ENCODE measurements around the gene CLEC4E. TPM values are rescaled to one million over a fixed set of nuclear protein-coding genes. Genes with fewer than 3 reads are reported as not detected.
"Not testable (repeated sequence)": the region's sequence is repeated elsewhere in the genome, so short reads cannot be mapped to it uniquely, and the experiment has no call there.

Gene CLEC4E, protein sequence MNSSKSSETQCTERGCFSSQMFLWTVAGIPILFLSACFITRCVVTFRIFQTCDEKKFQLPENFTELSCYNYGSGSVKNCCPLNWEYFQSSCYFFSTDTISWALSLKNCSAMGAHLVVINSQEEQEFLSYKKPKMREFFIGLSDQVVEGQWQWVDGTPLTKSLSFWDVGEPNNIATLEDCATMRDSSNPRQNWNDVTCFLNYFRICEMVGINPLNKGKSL
- total RNA-seq, result 0.63 TPM

DNA sequence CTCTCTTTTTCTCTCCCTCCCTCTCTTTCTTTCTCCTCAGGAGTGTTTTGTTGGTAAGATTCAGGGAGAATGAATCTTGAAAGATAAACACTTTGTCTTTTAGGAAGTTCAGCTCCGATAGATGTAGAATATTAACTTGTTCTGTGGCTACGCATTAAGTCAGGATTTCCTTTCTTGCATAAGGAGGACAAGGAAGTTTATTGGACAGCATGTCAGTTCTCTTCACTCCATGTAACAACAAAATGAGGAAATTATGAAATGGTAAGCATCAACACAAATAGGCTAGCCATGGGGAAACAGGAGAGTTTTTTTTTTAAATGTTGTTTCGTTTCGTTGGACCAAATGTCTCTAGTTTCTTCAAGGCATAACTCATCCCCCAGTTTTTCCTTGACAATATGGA is at the start of gene CLEC4E:
Gene CLEC4E, minus strand, starts transcription at position 75 of the 400 bp plus-strand sequence. CDS start 108 bp downstream, outside the sequence.
- not testable (repeated sequence) for DNase-seq (ENCODE audit: low spot score)
- peak; percentile 36 for ATAC-seq

DNA sequence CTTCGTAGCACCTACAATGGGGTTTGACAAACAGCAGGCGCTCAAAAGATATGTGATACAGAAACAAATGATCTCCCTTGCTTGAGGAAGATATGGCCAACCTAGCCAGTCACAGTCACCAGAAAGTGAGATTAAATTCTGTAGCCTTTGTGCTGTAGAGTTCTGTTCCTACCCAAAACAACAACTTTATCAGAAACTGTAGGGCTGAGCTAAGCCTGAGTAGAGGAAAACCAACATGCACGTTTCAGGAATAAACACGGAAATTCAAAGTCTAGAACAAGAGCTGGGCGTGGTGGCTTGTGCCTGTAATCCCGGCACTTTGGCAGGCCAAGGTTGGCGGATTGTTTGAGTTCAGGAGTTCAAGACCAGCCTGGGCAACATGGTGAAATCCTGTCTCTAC is 49.0 kb upstream of the CLEC4E start:
- ATAC-seq, result no peak
- DNase-seq (ENCODE audit: low spot score), result no peak

DNA sequence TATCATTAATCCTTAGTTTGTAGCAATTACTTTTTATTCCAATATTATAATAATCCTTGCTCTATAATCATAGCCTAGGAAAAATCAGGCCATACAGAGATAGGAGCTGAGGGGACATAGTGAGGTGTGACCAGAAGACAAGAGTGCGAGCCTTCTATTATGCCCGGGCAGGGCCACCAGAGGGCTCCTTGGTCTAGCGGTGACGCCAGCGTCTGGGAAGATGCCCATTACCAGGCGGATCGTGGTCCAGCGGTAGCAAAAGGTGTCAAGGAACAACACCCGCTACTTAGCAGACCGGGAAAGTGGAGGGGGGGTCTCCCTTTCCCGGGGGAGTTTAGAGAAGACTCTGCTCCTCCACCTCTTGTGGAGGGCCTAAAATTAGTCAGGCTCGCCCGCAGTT is 43.8 kb upstream of the CLEC4E start:
- DNase-seq (ENCODE audit: low spot score); ATAC-seq: not testable (repeated sequence)

DNA sequence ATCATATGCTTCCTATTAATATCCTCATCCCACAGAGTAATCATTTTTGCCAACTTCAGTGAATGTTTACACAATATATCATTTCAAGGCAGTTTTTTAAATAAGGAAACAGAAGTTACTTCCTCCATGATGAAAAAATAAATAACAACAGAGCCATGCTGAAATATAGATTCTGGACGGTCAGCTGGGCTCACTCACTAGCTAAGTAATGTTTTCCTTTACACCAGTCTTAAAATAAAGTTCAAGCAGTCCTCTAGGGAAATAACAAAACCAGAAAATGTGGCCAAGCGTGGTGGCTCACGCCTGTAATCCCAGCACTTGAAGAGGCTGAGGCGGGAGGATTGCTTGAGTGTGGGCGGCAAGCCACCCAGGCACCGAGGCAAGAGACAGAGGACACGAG is 43.3 kb upstream of the CLEC4E start:
- no peak for DNase-seq (ENCODE audit: low spot score)
- ATAC-seq, result no peak

DNA sequence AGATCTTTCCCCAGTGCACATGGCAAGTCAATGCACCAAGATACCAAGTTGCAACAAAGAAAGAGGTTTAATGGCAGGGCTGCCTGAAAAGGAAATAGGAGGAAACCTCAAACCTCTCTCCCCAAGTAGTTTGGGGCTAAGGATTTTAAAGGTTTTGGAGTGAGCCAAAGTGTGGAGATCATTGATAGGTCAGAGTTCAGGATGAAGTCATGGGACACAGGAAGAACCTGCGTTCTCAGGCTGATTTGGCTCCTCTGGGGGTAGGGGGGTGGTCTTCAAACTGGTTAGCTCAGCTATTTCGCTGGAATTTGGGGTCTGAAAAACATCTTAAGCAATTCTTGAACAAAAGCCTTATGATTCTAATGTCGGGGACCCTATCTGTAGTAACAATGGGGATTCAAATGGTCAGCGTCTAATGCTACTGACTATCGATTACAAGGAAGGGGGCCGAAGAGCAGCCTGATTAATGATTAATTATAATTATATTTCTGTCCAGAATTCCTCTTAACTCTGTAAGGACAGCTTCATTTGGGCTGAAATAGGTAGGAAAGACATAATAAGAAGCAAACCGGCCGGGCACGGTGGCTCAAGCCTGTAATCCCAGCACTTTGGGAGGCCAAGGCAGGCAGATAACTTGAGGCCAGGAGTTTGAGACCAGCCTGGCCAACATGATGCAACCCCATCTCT is 40.5 kb upstream of the CLEC4E start:
- peak; percentile 76 for ATAC-seq
- no peak for DNase-seq (ENCODE audit: low spot score)

DNA sequence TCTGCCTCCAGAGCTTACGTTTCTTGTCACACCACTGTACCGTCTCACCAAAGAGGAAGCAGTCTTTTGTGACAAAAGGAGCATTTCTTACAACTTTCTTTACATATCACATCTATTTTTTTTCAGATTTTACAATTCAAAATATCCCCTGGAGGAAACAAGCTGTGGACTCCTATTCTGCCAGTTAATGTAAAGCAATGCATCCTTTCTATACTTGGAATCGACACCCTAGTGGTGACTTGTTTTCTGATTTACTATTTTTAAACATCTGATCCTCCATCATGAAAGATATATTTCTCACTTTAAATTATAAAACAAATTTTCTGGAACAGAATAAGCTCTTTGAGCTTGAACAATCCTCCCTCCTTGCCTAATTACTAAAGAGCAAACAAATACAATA is 37.2 kb upstream of the CLEC4E start:
- no peak for ATAC-seq
- no peak for DNase-seq (ENCODE audit: low spot score)

DNA sequence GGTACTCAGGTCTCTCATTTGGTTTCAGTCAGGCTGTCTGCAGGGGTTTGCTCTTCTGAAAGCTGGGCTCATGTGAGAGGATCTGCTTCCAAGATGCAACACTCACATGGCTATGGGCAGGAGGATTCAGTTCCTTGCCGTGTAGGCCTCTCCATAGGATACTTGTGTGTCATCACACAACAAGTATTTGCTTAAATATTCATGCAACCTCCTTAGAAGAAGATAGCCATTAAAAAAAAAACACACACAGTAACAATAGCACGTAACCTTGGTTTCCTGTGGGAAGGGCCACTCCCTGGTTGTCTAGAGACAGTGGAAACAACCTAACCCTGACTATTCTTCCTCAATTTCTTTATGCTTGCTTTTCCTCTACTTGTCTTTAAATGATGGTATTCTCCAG is 31.8 kb upstream of the CLEC4E start:
- peak; percentile 12 for ATAC-seq

DNA sequence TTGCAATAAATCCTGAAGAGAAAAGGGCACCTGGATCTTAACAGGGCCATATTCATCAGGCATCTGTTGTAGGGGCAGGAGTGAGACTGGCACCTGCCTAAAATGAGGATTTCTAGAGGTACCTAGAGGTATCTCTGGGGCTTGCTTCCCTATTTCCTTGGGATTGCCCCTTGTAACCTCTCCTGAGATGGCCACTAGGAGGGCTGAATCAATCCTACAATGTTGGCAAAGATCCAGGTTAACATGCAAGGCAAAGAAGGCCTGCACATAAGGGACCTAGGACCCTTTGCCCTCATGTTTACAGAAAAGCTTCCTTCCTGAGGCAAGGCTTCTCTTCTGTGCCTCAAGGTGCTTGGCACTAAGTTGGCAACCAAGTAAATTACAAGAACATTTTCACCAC is 25.8 kb upstream of the CLEC4E start:
- DNase-seq (ENCODE audit: low spot score), result no peak
- no peak for ATAC-seq

More for the DNA sequence above, 31.8 kb upstream of the CLEC4E start:
- DNase-seq (ENCODE audit: low spot score), result no peak

DNA sequence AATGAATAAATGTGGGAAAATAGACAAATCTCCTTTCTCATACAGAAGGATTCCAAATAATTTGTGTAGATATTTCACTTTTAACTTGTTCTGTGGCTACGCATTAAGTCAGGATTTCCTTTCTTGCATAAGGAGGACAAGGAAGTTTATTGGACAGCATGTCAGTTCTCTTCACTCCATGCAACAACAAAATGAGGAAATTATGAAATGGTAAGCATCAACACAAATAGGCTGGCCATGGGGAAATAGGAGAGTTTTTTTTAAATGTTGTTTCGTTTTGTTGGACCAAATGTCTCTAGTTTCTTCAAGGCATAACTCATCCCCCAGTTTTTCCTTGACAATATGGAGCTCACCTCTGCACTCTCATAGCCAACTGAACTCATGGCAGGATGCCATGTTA is 25.3 kb upstream of the CLEC4E start:
- ATAC-seq; DNase-seq (ENCODE audit: low spot score): not testable (repeated sequence)

DNA sequence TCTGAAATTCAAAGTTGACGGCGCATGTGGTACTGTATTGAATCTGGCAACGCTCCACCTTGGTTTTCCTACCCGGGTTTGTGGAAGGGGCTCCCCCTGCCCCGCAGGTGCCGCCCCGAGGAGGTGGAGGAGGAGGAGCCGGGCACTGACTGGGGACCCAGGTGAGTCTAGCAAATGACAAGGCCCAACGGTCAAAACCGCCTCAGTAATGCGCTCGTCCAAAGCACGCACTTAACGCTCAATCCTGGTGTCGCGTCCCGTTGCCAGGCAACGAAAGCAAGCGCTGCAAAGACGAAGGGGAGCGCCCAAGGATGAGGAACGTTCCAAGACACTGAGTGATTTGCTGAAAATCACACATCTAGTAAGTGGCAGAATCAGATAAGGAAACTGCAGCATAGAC is 24.0 kb upstream of the CLEC4E start:
- no peak for ATAC-seq
- no peak for DNase-seq (ENCODE audit: low spot score)

DNA sequence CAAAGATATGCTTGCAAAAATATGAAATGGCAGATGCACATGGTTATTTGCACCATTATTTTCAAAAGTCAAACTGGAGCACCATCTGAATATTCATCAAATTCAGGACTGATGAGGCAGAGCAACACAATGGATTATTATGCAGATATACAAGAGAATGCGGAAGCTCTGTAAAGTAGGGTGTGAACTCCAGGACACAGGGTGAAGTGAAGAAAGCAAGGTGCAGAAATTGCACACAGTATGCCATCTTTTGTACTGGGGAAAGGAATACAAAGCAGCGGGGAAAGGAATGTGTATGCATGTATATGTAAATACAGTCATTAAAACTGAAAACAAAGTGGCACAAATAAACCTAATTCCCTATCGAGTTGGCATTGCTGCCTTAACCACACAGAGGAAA is 22.7 kb upstream of the CLEC4E start:
- no peak for ATAC-seq
- DNase-seq (ENCODE audit: low spot score), result no peak

DNA sequence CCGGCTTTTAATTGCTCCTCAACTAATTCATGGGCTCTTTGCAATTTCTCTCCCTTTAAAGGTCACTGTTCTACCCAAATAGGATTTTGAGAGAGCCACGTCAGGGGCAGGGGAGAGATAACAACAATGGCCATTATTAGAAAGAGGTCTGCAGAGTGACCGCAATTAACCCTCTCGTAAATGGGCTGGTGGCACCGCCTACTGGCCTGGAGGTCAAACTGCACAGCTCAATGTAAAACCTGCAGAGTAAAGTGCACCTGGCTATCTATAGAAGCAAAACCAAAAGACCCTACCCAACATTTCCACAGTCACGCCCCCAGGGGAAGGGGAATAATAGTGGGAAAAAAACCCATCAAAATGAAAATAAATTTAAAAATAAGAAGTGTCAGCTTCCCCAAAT is 21.6 kb upstream of the CLEC4E start:
- ATAC-seq (no peak), DNase-seq (ENCODE audit: low spot score) (no peak)

DNA sequence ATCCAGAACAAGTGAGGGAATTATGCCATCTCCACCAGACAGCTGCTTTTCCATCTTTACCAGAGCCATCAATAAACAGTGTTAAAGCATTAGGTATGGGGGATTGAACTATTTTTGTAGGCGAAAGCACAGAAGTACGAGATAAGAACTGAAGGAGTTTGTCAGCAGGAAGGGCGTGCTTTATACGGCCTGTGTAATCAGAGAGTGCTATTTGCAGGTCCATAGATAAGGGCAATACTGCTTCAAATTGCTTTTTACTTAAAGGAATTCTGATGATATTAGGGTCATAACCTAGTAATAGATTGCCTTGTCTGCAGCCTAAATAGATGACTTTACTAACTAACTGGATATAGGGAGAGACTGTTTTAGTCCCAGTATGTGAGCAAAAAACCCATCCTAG is 20.3 kb upstream of the CLEC4E start:
- ATAC-seq, result no peak
- no peak for DNase-seq (ENCODE audit: low spot score)

DNA sequence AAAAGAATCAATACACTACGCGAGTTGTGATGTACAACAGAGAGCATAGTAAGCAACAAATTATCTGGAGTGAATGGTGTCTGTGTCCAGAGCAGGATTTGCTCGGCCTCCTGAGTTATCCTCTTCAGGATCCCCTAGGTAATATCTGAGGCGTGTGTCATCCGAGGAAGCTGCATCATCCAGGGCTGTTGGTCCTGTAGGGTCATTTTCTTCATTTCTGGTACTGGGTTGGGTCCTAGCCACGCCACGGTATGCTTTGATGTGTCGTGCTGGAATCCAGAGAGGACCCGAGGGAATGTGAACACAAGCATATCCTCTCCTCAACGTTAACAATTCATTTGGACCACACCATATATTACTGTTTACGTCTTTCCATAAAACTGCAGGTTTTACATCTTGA is 19.0 kb upstream of the CLEC4E start:
- DNase-seq (ENCODE audit: low spot score) (no peak), ATAC-seq (no peak)

DNA sequence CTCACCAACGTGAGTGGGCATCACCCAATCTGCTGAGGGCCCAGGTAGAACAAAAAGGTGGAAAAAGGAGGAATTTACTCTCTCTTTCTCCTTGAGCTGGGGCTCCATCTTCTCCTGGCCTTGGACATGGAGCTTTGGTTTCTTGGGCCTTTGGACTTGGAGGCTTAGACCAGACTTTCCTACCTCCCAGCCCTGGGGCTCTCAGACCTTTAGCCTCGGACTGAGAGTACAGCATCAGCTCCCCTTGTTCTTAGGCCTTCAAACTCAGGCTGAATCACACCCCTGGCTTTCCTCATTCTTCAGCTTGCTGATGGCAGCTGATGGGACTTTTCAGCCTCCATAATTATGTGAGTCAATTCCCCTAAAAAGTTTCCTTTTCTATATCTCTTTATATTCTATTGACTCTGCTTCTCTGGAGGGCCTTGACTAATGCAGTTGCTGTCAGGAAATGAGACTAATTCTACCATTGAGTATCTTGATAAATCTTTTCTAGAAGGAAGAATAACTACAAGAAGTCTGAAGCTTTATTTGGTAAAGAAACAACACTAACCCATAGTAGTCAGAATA is 15.9 kb upstream of the CLEC4E start:
- no peak for ATAC-seq
- DNase-seq (ENCODE audit: low spot score), result no peak

DNA sequence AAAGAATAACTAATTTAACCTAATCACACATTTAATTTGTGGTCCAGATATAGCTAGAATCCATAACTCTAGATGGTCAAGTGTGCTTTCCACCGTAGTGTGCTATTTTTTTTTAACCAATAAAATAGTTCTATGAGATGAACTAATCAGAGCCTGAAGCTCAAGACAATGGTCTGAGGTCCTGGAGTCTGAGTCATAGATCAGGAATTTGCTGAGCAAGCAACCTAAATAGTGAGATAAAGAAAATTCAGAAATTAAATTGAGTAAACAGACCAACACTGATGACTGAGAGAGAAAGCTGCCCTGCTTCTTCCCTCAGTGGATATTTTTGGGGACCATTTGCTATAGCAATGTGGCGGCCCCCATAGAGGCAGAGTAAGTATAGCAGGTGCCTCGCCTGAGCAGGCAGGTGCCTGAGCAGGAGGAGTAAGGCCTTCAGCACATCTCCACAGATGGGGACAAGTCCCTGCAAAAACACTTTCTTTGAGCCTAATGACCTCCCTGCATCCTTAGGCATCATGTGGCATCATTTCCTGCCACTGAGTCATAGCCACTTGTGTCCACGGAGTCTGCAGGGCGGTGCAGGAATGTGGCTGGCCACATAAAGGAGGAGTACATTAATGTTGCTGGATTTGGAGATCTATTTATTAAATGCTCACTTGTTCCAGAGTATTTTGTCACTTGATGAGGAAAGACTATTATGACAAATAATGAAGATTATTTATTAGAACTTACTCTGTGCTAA is 13.9 kb upstream of the CLEC4E start:
- no peak for ATAC-seq
- no peak for DNase-seq (ENCODE audit: low spot score)

DNA sequence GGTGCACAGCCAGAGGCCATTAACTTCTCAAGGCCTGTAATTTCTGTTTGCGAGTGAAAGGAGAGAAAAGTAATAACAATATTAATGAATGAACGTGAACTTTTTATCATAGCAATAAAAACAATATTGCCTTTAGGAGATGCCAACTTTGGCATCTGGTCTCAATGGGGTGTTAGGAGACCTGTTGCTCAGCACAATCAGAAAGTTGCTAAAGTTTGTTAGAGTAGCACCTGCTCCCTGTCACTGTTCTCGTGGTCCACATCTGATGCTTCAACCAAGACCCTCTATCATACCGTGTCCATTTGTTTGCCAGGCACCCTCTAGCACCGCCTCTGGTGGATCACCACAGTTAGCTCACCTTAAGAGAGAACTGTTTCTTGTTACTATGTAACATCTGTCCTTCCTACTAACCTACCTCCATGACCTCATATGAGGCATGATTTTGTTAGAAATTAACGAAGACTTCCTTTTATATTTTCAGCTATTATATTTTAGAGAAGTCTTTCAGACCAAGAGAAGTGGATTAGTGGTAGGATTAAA is 12.5 kb upstream of the CLEC4E start:
- ATAC-seq (no peak), DNase-seq (ENCODE audit: low spot score) (no peak)

DNA sequence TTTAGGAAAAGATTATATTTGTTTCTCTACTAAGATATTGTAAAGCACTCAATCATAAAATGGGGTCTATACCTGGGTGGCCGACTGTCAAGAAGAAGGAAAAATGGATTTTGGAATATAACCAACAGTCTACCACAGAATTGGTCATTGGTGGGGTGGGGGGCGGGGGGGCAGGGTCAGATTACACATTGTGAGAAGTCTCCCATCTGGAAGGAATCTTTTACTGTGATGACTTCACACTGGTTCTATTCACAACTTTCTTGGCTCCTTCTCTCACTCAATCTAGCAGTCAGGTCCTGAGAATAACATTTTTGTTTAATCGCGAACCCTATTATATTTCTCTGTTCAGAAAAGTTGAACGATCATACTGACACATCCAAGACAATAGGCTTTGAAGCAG is 8.7 kb upstream of the CLEC4E start:
- no peak for DNase-seq (ENCODE audit: low spot score)
- ATAC-seq, result no peak

DNA sequence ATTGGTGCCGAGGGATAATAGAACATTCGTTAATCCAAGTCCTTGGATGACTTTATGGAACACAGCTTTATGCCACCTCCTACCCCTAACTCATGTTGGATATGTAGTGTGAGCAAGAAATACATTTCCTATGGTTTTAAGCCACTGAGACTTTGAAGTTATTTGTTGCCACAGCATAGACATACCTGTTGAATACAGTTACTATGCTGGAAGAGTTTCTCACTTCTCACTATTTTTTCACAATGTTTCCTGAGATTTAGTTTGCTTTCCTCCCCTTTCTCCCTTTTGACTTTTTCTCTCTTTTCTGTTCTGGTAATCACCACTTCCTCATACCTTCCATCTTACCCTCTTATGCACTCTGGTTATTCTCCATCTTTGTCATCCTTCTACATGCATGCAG is 7.5 kb upstream of the CLEC4E start:
- DNase-seq (ENCODE audit: low spot score), result no peak
- no peak for ATAC-seq

DNA sequence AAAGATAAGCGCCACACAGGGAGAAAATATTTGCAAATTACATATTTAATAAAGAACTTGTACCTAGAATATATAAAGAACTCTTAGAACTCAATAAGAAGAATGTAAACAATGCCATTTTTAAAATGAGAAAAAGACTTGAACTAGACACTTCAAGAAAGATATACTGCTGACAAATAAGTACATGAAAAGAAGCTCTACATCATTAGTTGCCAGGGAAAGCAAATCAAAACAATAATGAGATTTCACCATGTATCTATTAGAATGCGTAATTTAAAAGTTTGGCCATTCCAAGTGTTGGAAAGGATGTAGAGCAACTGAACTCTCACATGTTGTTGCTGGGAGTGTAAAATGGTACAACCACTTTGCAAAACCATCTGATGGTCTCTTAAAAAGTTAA is 6.9 kb upstream of the CLEC4E start:
- DNase-seq (ENCODE audit: low spot score), result no peak
- no peak for ATAC-seq

DNA sequence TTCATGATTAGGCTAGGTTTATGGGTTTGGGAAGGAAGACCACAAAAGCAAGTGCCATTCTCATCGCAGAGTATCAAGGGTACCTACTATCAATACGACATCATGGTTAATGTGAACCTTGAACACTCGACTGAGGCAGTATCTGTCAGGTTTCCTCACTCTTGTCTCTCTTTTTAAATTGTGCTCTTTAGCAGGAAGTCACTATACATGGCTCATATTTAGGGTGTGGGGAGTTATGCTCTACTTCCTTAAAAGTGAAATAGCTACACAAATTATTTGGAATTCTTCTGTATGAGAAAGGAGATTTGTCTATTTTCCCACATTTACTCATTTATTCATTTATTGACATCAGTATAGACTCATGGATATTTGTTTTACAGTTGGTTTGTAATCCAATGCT is 5.9 kb upstream of the CLEC4E start:
- ATAC-seq, result no peak
- no peak for DNase-seq (ENCODE audit: low spot score)

DNA sequence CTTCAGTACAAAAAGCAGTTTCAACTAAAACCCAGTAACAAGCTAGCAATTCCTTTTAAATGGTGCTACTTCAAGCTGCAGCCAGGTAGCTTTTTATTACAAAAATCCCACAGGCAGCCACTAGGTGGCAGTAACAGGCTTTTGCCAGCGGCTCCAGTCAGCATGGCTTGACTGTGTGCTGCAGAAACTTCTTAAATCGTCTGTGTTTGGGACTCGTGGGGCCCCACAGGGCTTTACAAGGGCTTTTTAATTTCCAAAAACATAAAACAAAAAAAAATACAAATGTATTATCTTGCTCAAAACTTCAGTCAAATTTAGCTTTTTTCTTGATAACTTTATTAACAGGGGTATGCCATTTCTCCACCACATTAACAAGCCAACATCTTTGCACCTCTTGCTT is 3.6 kb upstream of the CLEC4E start:
- ATAC-seq (peak; percentile 98), DNase-seq (ENCODE audit: low spot score) (peak; percentile 69)

All from left lobe of liver (tissue), 2 donors.